GM12875 (cell line): ENCODE measurements around the gene TEKT5.

ENCODE experiments used
- H3K4me3 ChIP-seq: one replicate; pipeline ENCODE4 v1.5.1; 2011; ENCODE audit warnings: low read depth, low read length, control low read depth
- CTCF ChIP-seq: IDR thresholded peaks from 2 replicates; pipeline ENCODE4 v1.5.1; 2011; ENCODE audit warnings: low read depth, mild to moderate bottlenecking, control low read depth, inconsistent platforms, low read length, moderate library complexity, borderline replicate concordance; ENCODE audit not compliant: insufficient read depth

TEKT5 gene

GRCh38 chr16:10666291-10666690 is 28.4 kb downstream of the TEKT5 start:
- TF ChIP-seq CTCF: no peak

DNA sequence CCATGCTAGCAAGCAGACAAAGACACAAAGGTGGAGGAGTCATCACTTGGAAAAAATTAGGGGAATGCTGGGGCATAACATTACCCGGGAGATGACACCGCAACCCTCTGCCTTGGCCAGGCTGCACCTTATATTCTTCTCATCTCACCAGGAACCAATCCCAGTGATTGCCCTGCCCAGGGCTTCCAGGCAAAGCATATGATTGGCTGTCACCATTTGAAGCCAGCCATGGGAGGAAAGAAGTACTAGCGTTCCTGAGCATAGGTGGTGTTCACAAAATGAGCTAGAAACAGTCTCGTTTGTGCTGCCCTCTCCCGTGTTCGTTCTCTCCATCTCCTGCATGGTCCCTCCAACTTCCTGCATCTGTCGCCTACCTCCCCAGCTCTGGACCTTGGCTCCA is 29.6 kb downstream of the TEKT5 start:
- TF ChIP-seq CTCF: no peak
- H3K4me3 ChIP-seq: no peak overlapping the region

More at GRCh38 chr16:10666291-10666690, 28.4 kb downstream of the TEKT5 start:
- no peak overlapping the region for H3K4me3 ChIP-seq

- TF ChIP-seq CTCF: no peak
Observed at GRCh38 chr16:10664720-10665126, 30.0 kb downstream of the TEKT5 start.

DNA sequence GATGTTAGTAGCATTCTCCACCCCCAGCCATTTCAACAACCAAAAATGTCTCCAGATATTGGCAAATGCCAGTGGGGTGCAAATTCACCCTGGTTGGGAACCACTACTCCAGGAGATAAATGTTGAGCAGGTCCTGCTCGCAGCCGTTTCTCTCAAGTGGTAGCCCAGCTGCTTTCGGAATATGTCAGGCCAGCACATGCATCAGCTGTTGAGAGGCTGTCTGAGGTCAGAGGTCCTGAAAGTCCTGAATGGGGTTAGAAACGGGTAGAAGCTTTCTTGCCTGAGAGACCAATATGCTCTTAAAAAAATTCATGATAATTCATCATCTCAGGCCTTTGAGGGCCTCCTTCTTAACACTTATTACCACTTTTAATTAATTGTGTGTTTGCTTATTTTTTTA is 31.0 kb downstream of the TEKT5 start:
- no peak for TF ChIP-seq CTCF
- no peak overlapping the region for H3K4me3 ChIP-seq

More at GRCh38 chr16:10664720-10665126, 30.0 kb downstream of the TEKT5 start:
- H3K4me3 ChIP-seq: no peak overlapping the region

- no peak for TF ChIP-seq CTCF
- H3K4me3 ChIP-seq: no peak overlapping the region
Observed at GRCh38 chr16:10663146-10663545, 31.6 kb downstream of the TEKT5 start.

GRCh38 chr16:10662212-10662611 is 32.5 kb downstream of the TEKT5 start:
- no peak for TF ChIP-seq CTCF
- no peak overlapping the region for H3K4me3 ChIP-seq

- no peak for TF ChIP-seq CTCF
- no peak overlapping the region for H3K4me3 ChIP-seq
Observed at GRCh38 chr16:10661737-10662136, 33.0 kb downstream of the TEKT5 start.
